ENCODE data around the gene COL12A1.

DNA sequence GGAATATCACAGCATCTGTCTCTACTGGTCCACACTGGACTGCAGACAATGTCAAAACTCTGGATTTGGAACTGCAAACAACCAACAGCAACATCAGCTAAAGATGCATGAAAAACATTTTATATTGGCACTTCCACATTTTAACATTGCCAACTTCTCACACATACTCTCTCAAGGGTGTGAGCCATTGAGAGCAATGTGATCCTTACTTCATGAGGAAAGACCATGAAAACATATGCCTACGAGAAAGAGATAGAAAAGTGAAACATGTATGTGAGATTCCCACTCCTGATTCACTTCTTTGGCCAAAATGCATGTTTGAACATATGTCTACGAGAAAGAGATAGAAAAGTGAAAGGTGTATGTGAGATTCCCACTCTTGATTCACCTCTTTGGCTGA is 99.4 kb downstream of the COL12A1 start:
- no peak for TF ChIP-seq FOXJ3 (CRISPR knock-in tag; IDR thresholded peaks at IDR 0.05; ENCODE audit: borderline replicate concordance)
- no peak for TF ChIP-seq SIN3A (IDR thresholded peaks at IDR 0.05; ENCODE audit: borderline replicate concordance, low read depth, low read length)
- TF ChIP-seq, protein P1, sequence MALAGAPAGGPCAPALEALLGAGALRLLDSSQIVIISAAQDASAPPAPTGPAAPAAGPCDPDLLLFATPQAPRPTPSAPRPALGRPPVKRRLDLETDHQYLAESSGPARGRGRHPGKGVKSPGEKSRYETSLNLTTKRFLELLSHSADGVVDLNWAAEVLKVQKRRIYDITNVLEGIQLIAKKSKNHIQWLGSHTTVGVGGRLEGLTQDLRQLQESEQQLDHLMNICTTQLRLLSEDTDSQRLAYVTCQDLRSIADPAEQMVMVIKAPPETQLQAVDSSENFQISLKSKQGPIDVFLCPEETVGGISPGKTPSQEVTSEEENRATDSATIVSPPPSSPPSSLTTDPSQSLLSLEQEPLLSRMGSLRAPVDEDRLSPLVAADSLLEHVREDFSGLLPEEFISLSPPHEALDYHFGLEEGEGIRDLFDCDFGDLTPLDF (CRISPR knock-in tag; IDR thresholded peaks at IDR 0.05), result no peak
- TF ChIP-seq POLR2A (IDR thresholded peaks at IDR 0.05; ENCODE audit: insufficient read depth in 1 of 2, low read depth in 2 of 2, low read length in 2 of 2), result no peak
- TF ChIP-seq FOXA3 (CRISPR knock-in tag; IDR thresholded peaks at IDR 0.05), result no peak
- no peak for TF ChIP-seq ZBTB3 (CRISPR knock-in tag; IDR thresholded peaks at IDR 0.05; ENCODE audit: borderline replicate concordance, low read depth)
- no peak for TF ChIP-seq NFATC3 (CRISPR knock-in tag; IDR thresholded peaks at IDR 0.05)
- TF ChIP-seq SMC3 (IDR thresholded peaks at IDR 0.05; ENCODE audit: low read length), result no peak
- TF ChIP-seq, protein P2, sequence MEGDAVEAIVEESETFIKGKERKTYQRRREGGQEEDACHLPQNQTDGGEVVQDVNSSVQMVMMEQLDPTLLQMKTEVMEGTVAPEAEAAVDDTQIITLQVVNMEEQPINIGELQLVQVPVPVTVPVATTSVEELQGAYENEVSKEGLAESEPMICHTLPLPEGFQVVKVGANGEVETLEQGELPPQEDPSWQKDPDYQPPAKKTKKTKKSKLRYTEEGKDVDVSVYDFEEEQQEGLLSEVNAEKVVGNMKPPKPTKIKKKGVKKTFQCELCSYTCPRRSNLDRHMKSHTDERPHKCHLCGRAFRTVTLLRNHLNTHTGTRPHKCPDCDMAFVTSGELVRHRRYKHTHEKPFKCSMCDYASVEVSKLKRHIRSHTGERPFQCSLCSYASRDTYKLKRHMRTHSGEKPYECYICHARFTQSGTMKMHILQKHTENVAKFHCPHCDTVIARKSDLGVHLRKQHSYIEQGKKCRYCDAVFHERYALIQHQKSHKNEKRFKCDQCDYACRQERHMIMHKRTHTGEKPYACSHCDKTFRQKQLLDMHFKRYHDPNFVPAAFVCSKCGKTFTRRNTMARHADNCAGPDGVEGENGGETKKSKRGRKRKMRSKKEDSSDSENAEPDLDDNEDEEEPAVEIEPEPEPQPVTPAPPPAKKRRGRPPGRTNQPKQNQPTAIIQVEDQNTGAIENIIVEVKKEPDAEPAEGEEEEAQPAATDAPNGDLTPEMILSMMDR (CRISPR knock-in tag; IDR thresholded peaks at IDR 0.05), result no peak
